Esophagus muscularis mucosa (tissue), 3 donors: ENCODE measurements around the gene MAPK4.

Source experiments
- CTCF ChIP-seq, 3 experiments: fragments of 200-600 bp in 2 of 3; fragments of 450-650 bp in 1 of 3; sonication (generic) in 2 of 3; IDR thresholded peaks; one replicate each; pipeline ENCODE4 v1.5.1; 2017 to 2019; ENCODE audit warnings: antibody characterized with exemption in 3 of 3, mild to moderate bottlenecking in 2 of 3, moderate library complexity in 1 of 3
- POLR2A ChIP-seq: fragments of 450-650 bp; IDR thresholded peaks from one replicate; pipeline ENCODE4 v1.6.1; 2017; ENCODE audit warnings: antibody characterized with exemption, moderate library complexity, mild to moderate bottlenecking, low read depth
- POLR2AphosphoS5 ChIP-seq, 2 donors: sonication (generic); formaldehyde crosslinking; IDR thresholded peaks; one replicate each; pipeline ENCODE4 v1.6.1; 2017; ENCODE audit warnings: antibody characterized with exemption in 2 of 2

GRCh38 chr18:50729376-50729775 is 169.5 kb downstream of the MAPK4 start:
- TF ChIP-seq CTCF (IDR thresholded peaks at IDR 0.05) (no peak), POLR2AphosphoS5 (IDR thresholded peaks at IDR 0.05) (no peak), POLR2A (no peak)
